Right kidney (tissue), 9 donors: ENCODE data around the gene MYB.
"Not testable (repeated sequence)": the region's sequence is repeated elsewhere in the genome, so short reads cannot be mapped to it uniquely, and the experiment has no call there.

ENCODE experiments used
- DNase-seq: peaks from one replicate; pipeline ENCODE4 v3.0.0-alpha.2; 2016
- long read RNA-seq, 8 donors: transcript quantifications; one replicate each; lab custom pipeline, GENCODE V29; 2026

Gene MYB
- long read RNA-seq, donor 1: 0 reads
- long read RNA-seq, donor 2: 0 reads
- long read RNA-seq, donor 3: 0 reads
- long read RNA-seq, donor 4: 0 reads
- long read RNA-seq, donor 5: 0 reads
- long read RNA-seq, donor 6: 0 reads
- long read RNA-seq, donor 7: 0 reads
- long read RNA-seq, donor 8, partial matches to known transcripts: 0 of 3 reads
- long read RNA-seq, donor 8, other reads (novel, unspliced or antisense): 0 of 3 reads

DNA sequence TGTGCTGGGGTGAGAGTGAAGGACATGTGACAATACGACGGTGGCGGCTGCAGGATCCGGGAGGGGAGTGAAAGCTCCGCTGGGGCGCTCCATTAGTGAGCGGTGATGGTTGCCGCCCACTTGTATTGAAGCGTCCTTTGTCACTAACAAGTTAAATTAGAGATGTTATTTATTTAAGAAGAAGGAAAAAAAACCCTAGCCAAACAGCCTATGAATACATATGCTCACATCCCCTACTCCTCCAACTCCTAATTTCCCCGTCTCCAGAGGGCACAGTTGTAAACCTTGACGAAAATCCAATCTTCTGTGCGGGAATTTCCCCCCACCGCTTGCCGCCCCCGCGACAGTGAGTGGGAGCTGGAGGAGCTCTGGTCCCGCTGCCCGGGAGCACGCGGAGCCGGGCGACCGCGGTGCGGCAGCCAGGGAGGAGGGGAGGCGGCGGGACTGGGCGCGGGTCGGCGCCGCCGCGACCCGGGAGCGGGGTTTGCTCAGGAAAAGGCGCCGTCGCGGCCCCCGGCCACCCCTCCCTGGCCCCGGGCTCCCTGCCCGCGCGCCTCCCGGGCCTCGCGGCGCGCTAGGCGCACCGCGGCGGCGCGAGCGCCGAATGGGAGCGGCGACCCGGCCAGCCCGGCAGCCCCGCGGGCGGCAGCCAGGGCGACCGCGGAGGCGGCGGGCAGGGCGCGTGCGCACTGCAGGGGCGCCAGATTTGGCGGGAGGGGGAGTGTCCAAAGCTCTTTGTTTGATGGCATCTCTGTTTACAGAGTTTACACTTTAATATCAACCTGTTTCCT lies at the start of gene MYB:
TSS of gene MYB (plus strand) at position 767 of the 791 bp plus-strand sequence. CDS start 206 bp downstream, outside the sequence.
- peak; percentile 75 for DNase-seq

DNA sequence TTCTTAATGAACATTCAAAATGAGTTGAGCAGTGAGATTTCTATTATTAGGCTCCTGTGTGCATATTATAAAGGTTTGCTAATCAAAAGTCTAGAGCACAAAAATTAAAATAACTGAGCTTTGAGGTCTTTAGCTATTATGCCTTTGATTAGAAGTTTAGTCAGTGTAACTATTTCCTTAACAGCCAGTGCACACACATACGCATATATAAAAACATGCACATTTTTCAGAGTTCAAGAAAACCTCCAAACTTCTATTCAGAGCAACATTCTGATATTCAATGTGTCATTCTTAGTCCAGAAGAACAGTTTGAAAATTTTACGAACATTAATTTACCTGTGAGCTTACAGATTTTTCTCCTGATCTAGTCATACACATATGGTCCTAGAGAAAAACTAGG lies 48.3 kb upstream of the MYB start:
- no peak for DNase-seq

DNA sequence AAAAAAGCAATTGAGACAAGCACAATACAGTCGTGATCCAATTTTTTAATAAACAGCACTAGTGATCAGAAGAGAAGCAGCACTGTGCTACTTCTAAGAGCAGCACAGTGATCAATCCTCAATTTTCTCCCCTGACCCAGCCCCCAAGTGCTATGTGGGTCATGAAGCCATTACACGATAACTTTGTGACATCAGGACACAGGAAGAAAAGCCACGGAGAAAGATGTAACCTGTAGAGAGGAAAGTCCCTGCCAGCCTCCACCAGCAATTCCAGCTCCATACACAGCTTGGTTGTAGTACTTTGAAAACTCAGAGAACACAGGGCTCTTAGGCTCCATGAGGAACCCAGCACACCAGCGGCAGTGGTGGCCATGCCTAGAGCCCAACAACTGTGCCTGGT lies 45.3 kb upstream of the MYB start:
- DNase-seq: no peak

DNA sequence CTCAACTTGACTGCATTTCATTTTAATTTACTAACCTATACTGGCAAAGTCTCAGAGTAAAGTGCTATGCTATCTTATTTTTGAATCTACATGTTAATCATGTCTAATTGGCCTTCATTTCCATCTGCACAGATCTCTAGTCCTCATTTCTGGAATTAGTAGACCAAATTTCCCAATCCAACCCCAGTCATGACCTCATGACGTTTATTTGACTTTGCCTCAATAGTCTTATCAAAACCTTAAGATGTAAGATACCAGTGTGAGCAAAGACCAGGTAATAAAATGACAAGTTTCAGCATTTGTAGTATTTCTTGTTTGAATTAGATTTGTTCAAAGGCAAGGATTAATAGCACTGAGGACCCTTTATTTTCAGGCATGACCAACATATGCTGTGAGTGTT lies 43.3 kb upstream of the MYB start:
- no peak for DNase-seq

DNA sequence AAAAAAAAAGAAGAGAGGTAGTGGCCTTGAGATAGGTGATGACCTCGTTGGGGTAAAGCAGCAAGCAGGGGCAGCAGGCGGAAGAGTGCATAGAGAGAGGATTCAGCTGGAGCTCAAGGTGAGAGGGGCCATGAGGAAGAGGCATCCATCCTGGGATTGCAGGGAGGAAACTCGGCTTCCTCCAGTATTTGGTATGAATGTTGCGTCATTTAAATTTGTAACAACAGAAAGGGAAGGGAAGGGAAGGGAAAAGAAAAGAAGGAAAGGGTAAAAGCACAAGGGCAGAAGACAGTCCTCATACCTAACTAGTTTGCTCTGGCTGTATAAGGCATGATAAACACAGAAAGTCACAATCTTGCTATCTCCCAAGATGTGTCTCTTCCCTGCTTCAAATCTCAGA lies 39.9 kb upstream of the MYB start:
- no peak for DNase-seq

DNA sequence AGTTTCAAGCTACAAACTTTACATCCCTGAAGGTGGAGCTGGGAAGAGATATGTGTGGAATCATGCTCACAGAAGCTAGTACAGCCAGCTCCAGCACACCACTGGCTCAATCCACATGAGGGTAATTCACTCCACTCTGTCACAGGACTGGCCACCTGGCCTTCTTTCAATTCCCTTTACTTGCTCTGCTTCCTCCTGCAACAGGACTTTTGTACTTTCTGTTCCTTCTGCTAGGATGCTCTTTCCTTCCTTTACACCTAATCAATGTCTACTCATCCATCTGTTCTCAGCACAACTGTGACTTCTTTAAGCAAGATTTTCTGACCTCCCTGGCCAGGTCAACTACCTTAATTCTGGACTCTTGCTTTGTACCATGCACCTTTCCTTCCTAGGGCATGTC lies 39.4 kb upstream of the MYB start:
- DNase-seq: no peak

DNA sequence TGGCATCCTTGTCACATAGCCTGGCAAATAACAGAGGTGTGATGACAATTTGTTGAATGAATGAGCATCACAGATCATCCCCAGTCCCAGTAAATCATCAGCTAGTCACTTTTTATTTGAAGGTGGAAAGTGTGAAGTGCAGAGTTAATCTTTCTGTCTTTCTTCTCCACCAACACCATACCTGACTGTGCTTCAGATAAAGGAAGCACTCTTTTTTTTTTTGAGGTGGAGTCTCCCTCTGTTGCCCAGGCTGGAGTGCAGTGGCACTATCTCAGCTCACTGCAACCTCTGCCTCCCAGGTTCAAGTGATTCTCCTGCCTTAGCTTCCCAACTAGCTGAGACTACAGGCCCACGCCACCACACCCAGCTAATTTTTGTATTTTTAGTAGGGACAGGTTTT lies 38.9 kb upstream of the MYB start:
- not testable (repeated sequence) for DNase-seq

DNA sequence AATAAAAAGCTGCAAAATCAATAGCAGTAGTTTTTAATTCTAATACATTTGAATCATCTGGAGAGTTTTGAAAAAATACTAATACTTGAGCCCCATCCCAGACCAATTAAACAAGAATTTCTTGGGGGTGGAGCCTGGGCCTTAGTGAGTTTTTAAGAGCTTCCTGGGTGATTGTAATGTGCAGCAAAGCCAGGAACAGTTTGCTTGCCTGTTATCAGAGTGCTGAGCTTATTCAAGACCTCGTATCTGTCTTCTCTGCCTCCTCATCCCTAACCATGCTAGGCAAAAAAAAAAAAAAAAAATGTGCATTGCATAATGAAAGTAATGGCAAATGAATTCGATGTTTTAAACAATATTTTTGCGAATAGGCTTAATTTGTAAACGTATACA lies 36.4 kb upstream of the MYB start:
- no peak for DNase-seq

DNA sequence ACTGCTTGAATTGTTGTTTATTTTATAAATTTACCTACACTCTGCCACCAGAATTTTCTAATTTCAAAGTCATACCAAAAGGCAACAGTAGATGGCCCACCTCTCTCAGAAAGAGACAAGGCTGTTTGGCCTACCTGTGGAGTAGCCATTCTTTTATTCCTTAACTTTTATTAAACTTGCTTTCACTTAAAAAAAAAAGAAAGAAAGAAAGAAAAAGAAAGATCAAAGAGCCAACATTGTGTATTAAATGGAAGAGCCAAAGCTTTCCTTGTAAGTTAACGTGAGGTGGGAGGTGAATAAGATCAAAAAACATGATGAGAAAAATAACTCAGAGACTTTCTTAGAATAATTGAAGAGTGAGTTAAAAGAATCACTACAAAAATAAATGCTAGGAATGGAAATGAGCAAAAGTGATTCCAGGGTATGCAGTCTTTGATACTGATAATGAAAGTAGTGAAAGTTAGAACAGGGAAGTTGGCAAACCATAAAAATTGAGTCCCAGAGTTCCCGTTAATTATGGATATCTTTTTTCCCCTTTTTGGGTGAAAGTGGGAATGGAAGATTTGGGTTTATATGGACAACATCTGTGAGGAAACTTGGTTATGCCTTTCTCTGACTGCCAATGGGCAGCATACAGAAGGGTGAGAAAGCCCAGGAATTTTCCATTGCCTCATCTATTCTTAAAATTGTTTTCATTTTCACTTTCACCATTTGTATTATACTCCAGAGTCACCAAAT lies 35.9 kb upstream of the MYB start:
- no peak for DNase-seq

DNA sequence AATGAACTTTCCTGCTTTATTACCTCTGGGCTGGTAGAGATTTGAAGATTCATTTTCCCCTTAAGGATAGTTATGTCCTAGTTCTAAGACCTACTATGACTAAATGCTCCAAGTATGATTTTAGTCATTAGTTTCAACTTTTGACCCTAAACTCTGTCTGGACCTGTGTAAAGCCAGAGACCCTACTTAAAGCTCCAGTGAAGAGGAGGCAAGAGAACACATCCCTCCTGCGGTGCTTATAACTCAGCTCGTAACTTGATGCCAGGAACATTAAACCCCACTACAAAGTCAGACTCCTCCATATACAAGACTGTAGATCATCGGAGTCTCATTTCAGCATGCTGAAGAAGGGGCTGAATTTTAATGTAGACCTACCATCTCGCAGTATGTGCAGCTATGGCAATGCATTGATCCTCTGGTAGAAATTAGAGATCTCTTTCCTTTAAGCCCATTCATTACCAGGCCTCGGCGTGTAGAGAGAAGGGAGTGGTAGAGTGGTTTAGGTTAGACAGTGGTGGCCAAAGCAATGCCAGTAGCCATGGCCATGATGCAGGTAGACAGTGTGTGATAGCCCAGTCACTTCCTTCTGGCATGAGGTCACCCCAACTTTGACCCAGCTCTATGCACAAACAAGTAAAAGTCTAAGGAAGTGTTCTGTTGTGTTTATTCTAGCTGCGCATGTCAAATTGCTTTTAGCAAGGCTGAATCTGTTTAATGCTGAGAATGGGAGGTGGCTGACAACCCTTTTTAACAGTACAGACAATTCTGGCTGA lies 34.8 kb upstream of the MYB start:
- DNase-seq: no peak

DNA sequence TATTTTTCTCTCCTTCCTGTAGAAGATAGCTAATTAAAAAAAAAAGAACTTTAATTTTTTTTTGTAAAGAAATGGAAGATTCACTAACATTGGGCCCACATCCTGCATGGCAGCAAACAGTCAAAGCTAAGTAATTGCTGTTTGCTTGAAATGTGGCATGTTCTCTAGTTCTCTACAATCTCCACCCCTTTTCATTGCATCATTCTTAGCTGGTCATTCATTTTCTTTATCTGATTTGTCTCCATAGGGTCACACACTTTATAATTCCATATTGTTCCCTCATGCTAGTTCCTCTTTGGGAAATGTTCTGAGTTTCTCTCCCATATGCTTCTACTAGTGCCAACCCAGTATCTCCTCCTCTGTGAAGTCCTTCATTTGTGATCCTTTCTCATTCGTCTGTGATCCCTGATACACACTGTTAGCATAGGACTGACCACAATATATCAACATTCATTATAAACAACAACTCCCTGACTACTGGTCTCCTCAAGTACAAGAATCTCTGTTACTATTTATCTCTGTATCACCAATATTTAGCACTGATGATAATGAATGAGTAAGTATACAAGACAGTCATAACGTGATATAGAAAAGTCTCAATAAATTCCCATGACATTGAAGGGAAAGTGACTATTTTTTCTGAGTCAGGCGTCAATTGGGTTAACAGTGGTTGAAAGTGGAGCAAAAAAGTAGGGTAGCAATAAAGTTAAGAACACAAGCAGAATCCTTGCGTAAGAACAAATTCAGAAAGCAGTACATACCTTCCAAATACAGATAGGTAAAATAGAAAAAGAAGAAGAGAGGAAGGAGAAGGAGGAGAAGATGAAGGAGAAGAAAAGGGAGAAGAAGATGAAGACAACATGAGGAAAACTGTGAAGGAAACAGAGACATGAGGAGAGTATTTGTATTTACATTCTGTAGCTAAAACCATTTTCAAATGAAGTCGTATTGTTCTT lies 33.2 kb upstream of the MYB start:
- no peak for DNase-seq

DNA sequence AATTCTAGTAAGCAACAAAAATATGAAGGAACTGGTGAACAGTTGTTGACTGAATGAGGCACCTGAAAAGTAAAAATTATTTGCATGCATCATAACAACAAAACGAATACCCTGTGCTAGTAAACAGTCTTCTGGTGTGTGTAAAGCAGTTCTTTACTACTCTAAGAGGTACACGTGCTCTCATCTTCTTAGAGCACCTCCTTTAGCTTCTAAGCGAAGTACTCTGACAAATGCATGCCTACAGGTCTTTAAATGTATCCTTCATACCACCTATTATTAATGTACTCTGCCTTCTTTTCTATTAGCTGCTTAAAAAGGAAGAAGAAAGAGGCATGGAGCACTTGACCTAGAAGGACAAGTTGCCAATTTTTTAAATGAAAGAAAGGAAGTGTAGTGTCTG lies 32.2 kb upstream of the MYB start:
- no peak for DNase-seq

DNA sequence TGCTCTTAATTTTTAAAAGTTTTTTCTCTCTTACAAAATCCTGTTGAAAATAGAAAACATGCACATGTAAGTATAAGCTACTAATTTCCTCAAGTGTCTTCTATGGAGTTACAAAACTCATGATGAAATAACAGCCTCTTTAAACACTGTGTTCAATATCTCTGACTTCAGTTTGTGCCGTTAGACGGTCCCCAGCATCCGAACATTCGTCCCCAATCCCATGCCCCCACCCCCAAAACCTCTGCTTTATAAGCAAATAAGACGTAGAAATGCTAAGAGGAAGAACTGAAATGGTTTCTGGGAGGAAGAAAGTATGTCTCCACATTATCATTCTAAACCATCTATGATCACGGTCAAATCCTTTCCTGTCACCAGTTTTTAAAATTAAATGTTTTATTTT lies 31.7 kb upstream of the MYB start:
- no peak for DNase-seq

DNA sequence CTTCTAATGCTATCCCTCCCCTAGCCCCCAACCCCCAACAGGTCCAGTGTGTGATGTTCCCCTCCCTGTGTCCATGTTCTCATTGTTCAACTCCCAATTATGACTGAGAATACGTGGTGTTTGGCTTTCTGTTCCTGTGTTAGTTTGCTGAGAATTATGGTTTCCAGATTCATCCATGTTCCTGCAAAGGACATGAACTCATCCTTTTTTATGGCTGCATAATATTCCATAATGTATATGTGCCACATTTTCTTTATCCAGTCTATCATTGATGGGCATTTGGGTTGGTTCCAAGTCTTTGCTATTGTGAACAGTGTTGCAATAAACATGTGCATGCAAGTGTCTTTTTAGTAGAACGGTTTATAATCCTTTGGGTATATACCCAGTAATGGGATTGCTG lies 30.6 kb upstream of the MYB start:
- not testable (repeated sequence) for DNase-seq

DNA sequence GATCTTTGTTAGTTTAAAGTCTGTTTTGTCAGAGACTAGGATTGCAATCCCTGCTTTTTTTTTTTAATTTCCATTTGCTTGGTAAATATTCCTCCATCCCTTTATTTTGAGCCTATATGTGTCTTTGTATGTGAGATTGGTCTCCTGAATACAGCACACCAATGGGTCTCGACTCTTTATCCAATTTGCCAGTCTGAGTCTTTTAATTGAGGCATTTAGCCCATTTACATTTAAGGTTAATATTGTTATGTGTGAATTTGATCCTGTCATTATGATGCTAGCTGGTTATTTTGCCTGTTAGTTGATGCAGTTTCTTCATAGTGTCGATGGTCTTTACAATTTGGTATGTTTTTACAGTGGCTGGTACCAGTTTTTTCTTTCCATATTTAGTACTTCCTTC lies 27.0 kb upstream of the MYB start:
- not testable (repeated sequence) for DNase-seq

DNA sequence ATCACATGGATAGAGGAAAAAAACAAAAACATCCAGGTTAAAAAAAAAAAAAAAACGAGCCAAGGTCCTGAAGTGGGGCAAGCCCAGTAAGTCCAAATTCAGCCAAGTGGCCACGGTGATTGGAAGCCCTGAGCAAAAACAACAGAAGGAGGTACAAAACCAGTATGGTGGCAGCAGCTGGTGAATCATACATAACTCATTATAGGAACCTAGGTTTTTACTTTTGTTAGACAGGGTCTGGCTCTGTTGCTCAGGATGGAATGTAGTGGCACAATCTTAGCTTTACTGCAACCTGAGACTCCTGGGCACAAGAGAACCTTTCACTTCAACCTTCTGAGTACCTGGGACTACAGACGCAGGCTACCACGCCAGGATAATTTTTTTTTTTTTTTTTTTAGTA lies 22.7 kb upstream of the MYB start:
- DNase-seq: no peak

DNA sequence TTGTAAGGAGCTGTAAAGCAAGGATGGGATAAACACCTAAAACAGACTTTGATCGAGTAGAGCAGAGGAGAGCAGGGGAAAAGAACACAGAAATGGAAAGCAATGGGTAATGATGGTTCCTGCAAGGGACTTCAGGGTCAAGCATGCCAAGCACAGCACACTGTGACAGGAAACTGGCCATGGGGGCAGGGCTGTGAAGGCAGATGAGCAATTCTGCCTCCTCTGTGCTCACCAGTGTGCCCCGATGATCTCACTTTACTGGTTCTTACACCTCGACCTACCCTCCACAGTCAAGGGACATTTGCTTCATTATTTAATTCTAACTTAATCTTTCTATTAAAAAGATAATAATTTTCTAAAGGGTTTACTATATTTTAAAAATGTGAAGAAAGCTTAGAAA lies 21.6 kb upstream of the MYB start:
- DNase-seq: no peak

DNA sequence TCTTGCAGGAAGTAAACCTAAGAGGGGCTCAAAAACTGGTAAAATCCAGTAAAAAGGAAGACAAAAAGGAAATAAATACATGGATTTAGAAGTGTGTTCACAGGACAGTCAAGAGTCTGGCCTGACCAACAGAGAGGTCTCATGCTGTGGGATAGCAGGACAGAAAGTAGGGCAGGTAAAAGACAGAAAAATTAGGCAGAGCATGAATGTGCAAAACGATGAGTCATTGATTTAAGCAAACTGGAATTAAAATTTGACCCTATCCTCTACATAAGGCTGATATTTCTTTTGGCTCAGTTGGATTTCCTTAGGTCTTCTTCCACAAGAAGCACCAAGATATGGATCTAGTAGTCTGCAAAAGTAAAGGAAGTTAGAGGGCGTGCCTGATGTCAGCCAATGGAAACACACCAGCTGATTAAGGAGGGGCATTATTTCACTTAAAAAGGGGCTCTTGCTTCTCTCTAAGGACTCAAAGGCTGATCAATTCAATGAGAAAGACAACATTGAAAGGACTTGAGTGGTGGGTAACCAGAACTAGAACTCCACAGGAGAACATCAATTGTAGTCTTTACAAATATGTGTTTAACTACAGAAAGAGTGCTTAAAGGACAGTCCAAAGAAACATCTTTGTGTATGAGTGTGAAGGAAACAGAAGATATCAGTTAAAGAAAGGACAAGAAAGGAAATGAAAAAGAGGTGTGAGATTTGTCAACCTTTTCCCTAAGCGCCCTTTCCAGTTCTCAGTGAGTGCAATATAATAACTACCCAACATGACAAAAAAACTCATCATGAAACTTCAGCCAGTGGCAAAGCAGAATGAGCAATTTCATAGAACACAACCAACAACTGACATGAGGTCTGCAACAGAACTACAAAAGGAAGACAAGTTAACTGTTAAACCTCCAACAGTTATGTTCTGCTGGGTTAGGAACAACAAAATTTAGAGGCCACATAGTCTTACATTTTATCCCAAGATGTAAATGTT lies 19.4 kb upstream of the MYB start:
- DNase-seq: no peak

DNA sequence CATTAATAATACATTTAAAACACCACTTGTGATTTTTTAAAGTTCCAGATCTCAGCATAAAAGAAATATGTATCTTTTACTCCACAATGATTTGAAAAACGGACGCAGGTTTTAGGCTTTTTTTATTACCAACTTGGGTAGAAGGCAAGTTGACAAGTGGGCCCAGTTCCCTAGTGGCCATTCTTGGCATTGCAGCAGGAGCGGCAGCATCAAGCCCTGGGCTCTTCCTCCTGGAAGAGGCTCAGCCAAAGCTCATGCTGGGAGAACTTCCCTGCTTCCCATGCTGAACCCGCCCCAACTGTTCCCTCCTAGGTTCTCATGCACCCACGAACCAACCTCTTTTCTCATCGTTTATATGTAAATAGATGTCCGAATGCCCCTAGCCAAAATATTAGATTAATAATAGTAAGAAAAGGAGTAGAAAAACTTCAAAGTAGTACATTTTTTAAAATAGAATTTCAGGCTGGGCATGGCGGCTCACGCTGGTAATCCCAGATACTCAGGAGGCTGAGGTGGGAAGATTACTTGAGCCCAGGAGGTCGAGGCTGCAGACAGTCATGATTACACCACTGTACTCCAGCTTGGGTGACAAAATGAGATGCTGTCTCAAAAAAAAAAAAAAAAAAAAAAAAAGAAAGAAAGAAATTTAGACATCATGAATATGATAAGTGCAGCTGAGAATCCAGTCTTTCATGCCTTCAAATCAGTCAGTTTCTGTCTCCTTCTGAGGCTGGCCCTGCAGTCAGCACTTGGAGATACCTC lies 18.2 kb upstream of the MYB start:
- no peak for DNase-seq

DNA sequence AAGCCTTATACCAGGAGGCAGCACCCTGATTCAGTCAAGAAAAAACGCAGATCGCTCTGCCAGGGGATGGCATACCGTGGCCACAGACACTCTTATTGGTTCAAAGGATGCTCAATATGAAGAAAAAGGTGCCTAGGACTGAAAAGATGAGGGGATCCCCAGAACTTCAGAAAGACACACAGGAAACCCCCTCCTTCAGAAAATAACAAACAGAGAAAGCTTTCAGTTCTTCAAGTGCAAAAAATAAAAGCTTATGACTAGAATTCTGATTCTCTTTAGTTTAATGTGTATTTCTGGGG lies 17.7 kb upstream of the MYB start:
- no peak for DNase-seq
